WERI-Rb-1 (cell line): ENCODE measurements around the gene IRF9.

Experiments
- DNase-seq: peaks from one replicate; pipeline ENCODE4 v3.0.0-alpha.2; 2020
- H3K27ac ChIP-seq: fragments of 250-450 bp; sonication (Bioruptor Pico); 2 replicates; pipeline ENCODE4 v1.5.1; 2020; ENCODE audit warnings: mild to moderate bottlenecking, moderate library complexity
- H3K27me3 ChIP-seq: fragments of 250-450 bp; sonication (Bioruptor Pico); 2 replicates; pipeline ENCODE4 v1.5.1; 2021; ENCODE audit warnings: mild to moderate bottlenecking, low read depth, moderate library complexity; ENCODE audit not compliant: insufficient read depth, severe bottlenecking
- H3K36me3 ChIP-seq: fragments of 250-450 bp; sonication (Bioruptor Pico); 2 replicates; pipeline ENCODE4 v1.5.1; 2020; ENCODE audit warnings: mild to moderate bottlenecking, moderate library complexity
- H3K4me3 ChIP-seq: 2 replicates; pipeline ENCODE4 v1.5.1; 2011; ENCODE audit warnings: low read depth, mild to moderate bottlenecking, control low read depth, low read length
- H3K9me3 ChIP-seq: fragments of 250-450 bp; sonication (Bioruptor Pico); 2 replicates; pipeline ENCODE4 v1.5.1; 2021; ENCODE audit warnings: mild to moderate bottlenecking, moderate library complexity; ENCODE audit not compliant: severe bottlenecking
- CTCF ChIP-seq: IDR thresholded peaks from 2 replicates; pipeline ENCODE4 v1.5.1; 2011; ENCODE audit warnings: low read depth, mild to moderate bottlenecking, control low read depth, inconsistent platforms, low read length

IRF9 gene

GRCh38 chr14:24213866-24214662 is 53.0 kb downstream of the IRF9 start:
- Histone ChIP-seq H3K27me3 (no peaks in the 10 kb centered on the region), H3K9me3 (no peaks in the 10 kb centered on the region), H3K27ac (peak overlapping the region; percentile 92), H3K4me3 (peak overlapping the region; percentile 83), H3K36me3 (peaks cover 18% of the 10 kb centered on the region)
- no peak for TF ChIP-seq CTCF
- DNase-seq = no peak

- peak; percentile 85 for DNase-seq
- Histone ChIP-seq H3K27me3 (no peaks in the 10 kb centered on the region), H3K36me3 (peaks cover 2% of the 10 kb centered on the region; the same call in 1 of the 2 replicates), H3K27ac (peak within 1 kb of the TSS; percentile 81), H3K9me3 (no peaks in the 10 kb centered on the region), H3K4me3 (peak within 1 kb of the TSS; percentile 91)
- peak; percentile 89 for TF ChIP-seq CTCF
Observed at GRCh38 chr14:24215495-24216344, 54.7 kb downstream of the IRF9 start, which contains the start of gene MDP1. MDP1 (minus strand) TSS chr14:24216066; CDS start chr14:24215955, 111 bp downstream.
